K562 (cell line): ENCODE measurements around the gene LTBP1. TPM values are rescaled to one million over a fixed set of nuclear protein-coding genes. Genes with fewer than 3 reads are reported as not detected.

Experiments
- ATAC-seq: fragments of 200-7000 bp; cut with Tn5 transposase; 3 replicates; pipeline ENCODE4 v1.9.1; 2020; ENCODE audit warnings: moderate library complexity
- BruUV-seq: library from RNA; stranded (reverse); fragments of 400-500 nt; replicated peaks from 2 replicates; lab custom pipeline; 2021; lab: Mats Ljungman, UMichigan
- CTCF ChIA-PET: fragments of 300-600 bp; formaldehyde crosslinking; extraction: SDS; loops from one replicate; lab custom pipeline; 2021; ENCODE audit warnings: low intra/inter-chr PET ratio; lab: Yijun Ruan, JAX
- POLR2A ChIA-PET: fragments of 300-600, 350-650 bp; sonication (Branson Sonifier 250); formaldehyde crosslinking; extraction: SDS; loops from one replicate; lab custom pipeline; 2021; ENCODE audit warnings: antibody characterized with exemption, inconsistent platforms; lab: Yijun Ruan, JAX
- DNase-seq, 4 experiments: peaks; one replicate each; pipeline versions ENCODE4 v3.0.0 to v3.0.0-alpha.2; 2011 to 2018; ENCODE audit warnings: low spot score in 3 of 4, mixed read lengths in 3 of 4; ENCODE audit errors: extremely low read depth in 1 of 4
- FAIRE-seq: peaks from 2 replicates; lab custom pipeline; 2011; peaks lifted over from hg19 to GRCh38; lab: Jason Lieb, UNC
- H2AFZ ChIP-seq: 2 replicates; pipeline ENCODE4 v1.6.0; 2011; ENCODE audit warnings: low read depth, low read length, control low read depth, inconsistent platforms
- H3K27ac ChIP-seq: fragments of 200-600 bp; 3 replicates; pipeline ENCODE4 v1.8.0; 2011; ENCODE audit warnings: low read depth, mild to moderate bottlenecking, control low read depth, inconsistent platforms, low read length, moderate library complexity, mixed read lengths; ENCODE audit errors: extremely low read depth
- H3K27me3 ChIP-seq, 2 experiments: fragments of 300-600 bp in 1 of 2; 2 replicates in 1 of 2; 3 replicates in 1 of 2; pipeline versions ENCODE4 v1.6.0 to v1.8.0; 2011; ENCODE audit warnings: inconsistent platforms in 2 of 2, low read length in 2 of 2, mild to moderate bottlenecking in 1 of 2, mixed read lengths in 1 of 2, moderate library complexity in 1 of 2; ENCODE audit not compliant: control insufficient read depth in 2 of 2, insufficient read depth in 2 of 2
- H3K36me3 ChIP-seq: fragments of 300-600 bp; 3 replicates; pipeline ENCODE4 v1.8.0; 2011; ENCODE audit warnings: mild to moderate bottlenecking, low read length, inconsistent platforms; ENCODE audit not compliant: control insufficient read depth, insufficient read depth
- H3K4me1 ChIP-seq, 2 experiments: fragments of 200-600 bp in 1 of 2; replicated peaks in 1 of 2; 2 replicates in 1 of 2; 3 replicates in 1 of 2; pipeline versions ENCODE4 v1.5.1 to v1.8.0; 2011; ENCODE audit warnings: inconsistent platforms in 2 of 2, low read length in 2 of 2, mild to moderate bottlenecking in 1 of 2, mixed read lengths in 1 of 2, moderate library complexity in 1 of 2; ENCODE audit not compliant: control insufficient read depth in 2 of 2, insufficient read depth in 2 of 2
- H3K4me2 ChIP-seq: 2 replicates; pipeline ENCODE4 v1.6.1; 2011; ENCODE audit warnings: low read length, control low read depth, inconsistent platforms, mixed read lengths; ENCODE audit not compliant: insufficient read depth
- H3K4me3 ChIP-seq: fragments of 200-600 bp; sonication (generic), shearing (Covaris generic); 2 replicates; pipeline ENCODE4 v1.5.1; 2016; ENCODE audit warnings: control low read depth, inconsistent platforms
- H3K79me2 ChIP-seq: fragments of 200-600 bp; 3 replicates; pipeline ENCODE4 v1.8.0; 2011; ENCODE audit warnings: low read length, inconsistent platforms; ENCODE audit not compliant: control insufficient read depth, insufficient read depth
- H3K9ac ChIP-seq, 2 experiments: 2 replicates each; pipeline versions ENCODE4 v1.6.0 to v1.6.1; 2011; ENCODE audit warnings: low read depth in 2 of 2, low read length in 2 of 2, control low read depth in 1 of 2, inconsistent platforms in 1 of 2, mild to moderate bottlenecking in 1 of 2, mixed read lengths in 1 of 2; ENCODE audit not compliant: insufficient read depth in 1 of 2
- H3K9me1 ChIP-seq: one replicate; pipeline ENCODE4 v1.6.0; 2011; ENCODE audit warnings: inconsistent platforms, mild to moderate bottlenecking, low read length, moderate library complexity; ENCODE audit not compliant: control insufficient read depth, insufficient read depth
- H3K9me3 ChIP-seq: replicated peaks from 2 replicates; pipeline ENCODE4 v1.5.1; 2011; ENCODE audit warnings: low read depth, low read length, inconsistent platforms; ENCODE audit not compliant: control insufficient read depth, insufficient read depth
- H4K20me1 ChIP-seq: replicated peaks from 2 replicates; pipeline ENCODE4 v1.6.1; 2011; ENCODE audit warnings: low read length, inconsistent platforms, mixed read lengths; ENCODE audit not compliant: control insufficient read depth, insufficient read depth
- BRD4 ChIP-seq: fragments of 200-600 bp; sonication (generic); IDR thresholded peaks from 2 replicates; pipeline ENCODE4 v1.6.1; 2017; ENCODE audit warnings: inconsistent platforms
- EHMT2 ChIP-seq: fragments of 450-650 bp; IDR thresholded peaks from 2 replicates; pipeline ENCODE4 v1.6.1; 2018; ENCODE audit warnings: antibody characterized with exemption
- ETV6 ChIP-seq, 3 experiments: fragments of 150-350 bp in 1 of 3; sonication (generic) in 1 of 3; formaldehyde crosslinking in 1 of 3; IDR thresholded peaks; 2 replicates each; pipeline versions ENCODE4 v1.6.1 to v1.8.0; 2014 to 2022; ENCODE audit warnings: borderline replicate concordance in 2 of 3, low read depth in 2 of 3, antibody characterized with exemption in 1 of 3, low read length in 1 of 3, mild to moderate bottlenecking in 1 of 3, missing genetic modification reagents in 1 of 3
- FUS ChIP-seq: fragments of 200-400 bp; formaldehyde crosslinking; optimal IDR thresholded peaks from 2 replicates; pipeline ENCODE3; 2017; ENCODE audit warnings: low read depth, low read length
- ZSCAN29 ChIP-seq: fragments of 450-650 bp; IDR thresholded peaks from 2 replicates; pipeline ENCODE4 v1.6.1; 2017
- in situ Hi-C: fragments of 300-500 bp; cut with MboI; formaldehyde crosslinking; loops from 4 replicates; pipeline ENCODE4 v1.15.0; 2018; ENCODE audit warnings: inconsistent platforms, mixed read lengths
- intact Hi-C: fragments of 100-400 bp; cut with micrococcal nuclease; formaldehyde crosslinking; loops from 2 replicates; pipeline ENCODE4 v1.14.2; 2022
- polyA plus RNA-seq, 8 experiments: library from polyadenylated mRNA; depleted of rRNA in 4 of 8; stranded (reverse) in 5 of 8; unstranded in 3 of 8; fragments of >200 nt; fragmentation: Nextera tagmentation in 2 of 8; fragmentation: Illumina TruSeq in 1 of 8; extraction: Ambion mirVana in 2 of 8; extraction: Trizol in 1 of 8; gene quantifications; 2 replicates each; pipeline versions ENCODE4 v1.2.1 to v1.2.3, GENCODE V29; 2011 to 2014; ENCODE audit warnings: inconsistent platforms in 1 of 8, missing spikeins in 1 of 8
- total RNA-seq, 7 experiments: library from RNA; depleted of rRNA in 6 of 7; stranded (reverse); fragments of >200 nt in 6 of 7; fragmentation: Illumina TruSeq in 2 of 7; extraction: Trizol in 2 of 7; gene quantifications; 2 replicates each; pipeline versions ENCODE4 v1.2.1 to v1.2.3, GENCODE V29; 2011 to 2021; ENCODE audit warnings: low replicate concordance in 1 of 7
- TF ChIP-seq, protein P1 (sequence below): sonication (generic); formaldehyde crosslinking; IDR thresholded peaks from 2 replicates; pipeline ENCODE4 v1.9.0; 2022; ENCODE audit warnings: mild to moderate bottlenecking, missing genetic modification reagents
- TF ChIP-seq, protein P2 (sequence below): fragments of 450-650 bp; conservative IDR thresholded peaks from 2 replicates; pipeline ENCODE4 v1.6.1; 2016; ENCODE audit warnings: missing genetic modification characterization, low read depth, mild to moderate bottlenecking, control low read depth, missing compliant biosample characterization

LTBP1 gene
- total and polyA plus RNA-seq, 9 of the 15 experiments (the other 6 are each of a cell fraction or from before 2014, with no cell fraction given) = 3.6 to 16.4 (median 8.5) TPM

- intact Hi-C loops (no loop called here), in situ Hi-C loops (no loop called here)
- no TSS peak for BruUV-seq
- Histone ChIP-seq H3K4me1 (no peaks in the 10 kb centered on the region), H3K9ac (no peak overlapping the region), H3K9me3 (peaks cover 6% of the 10 kb centered on the region), H3K4me2 (no peak overlapping the region), H3K79me2 (no peaks in the 10 kb centered on the region), H2AFZ (no peak overlapping the region), H3K4me3 (no peak overlapping the region), H3K9me1 (no peaks in the 10 kb centered on the region), H3K36me3 (no peaks in the 10 kb centered on the region; the same call in 2 of the 3 replicates), H3K27me3 (no peaks in the 10 kb centered on the region), H3K27ac (no peak overlapping the region), H4K20me1 (no peaks in the 10 kb centered on the region)
- CTCF ChIA-PET = no interaction called here
- FAIRE-seq (no peak), DNase-seq (no peak), ATAC-seq (no peak)
- POLR2A ChIA-PET = no interaction called here
- no peak for TF ChIP-seq EHMT2
- TF ChIP-seq BRD4 = no peak
- TF ChIP-seq, protein P1, sequence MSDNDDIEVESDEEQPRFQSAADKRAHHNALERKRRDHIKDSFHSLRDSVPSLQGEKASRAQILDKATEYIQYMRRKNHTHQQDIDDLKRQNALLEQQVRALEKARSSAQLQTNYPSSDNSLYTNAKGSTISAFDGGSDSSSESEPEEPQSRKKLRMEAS (CRISPR knock-in tag) = no peak
- no peak for TF ChIP-seq ZSCAN29
- TF ChIP-seq FUS = no peak
- TF ChIP-seq, protein P2, sequence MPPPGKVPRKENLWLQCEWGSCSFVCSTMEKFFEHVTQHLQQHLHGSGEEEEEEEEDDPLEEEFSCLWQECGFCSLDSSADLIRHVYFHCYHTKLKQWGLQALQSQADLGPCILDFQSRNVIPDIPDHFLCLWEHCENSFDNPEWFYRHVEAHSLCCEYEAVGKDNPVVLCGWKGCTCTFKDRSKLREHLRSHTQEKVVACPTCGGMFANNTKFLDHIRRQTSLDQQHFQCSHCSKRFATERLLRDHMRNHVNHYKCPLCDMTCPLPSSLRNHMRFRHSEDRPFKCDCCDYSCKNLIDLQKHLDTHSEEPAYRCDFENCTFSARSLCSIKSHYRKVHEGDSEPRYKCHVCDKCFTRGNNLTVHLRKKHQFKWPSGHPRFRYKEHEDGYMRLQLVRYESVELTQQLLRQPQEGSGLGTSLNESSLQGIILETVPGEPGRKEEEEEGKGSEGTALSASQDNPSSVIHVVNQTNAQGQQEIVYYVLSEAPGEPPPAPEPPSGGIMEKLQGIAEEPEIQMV (tag) = no peak
- no peak for TF ChIP-seq ETV6 (IDR thresholded peaks at IDR 0.05; ENCODE audit: borderline replicate concordance in 1 of 2, low read depth in 2 of 2, low read length in 1 of 2)
- TF ChIP-seq ETV6 (CRISPR knock-in tag; IDR thresholded peaks at IDR 0.05; ENCODE audit: borderline replicate concordance) = no peak
Measured at GRCh38 chr2:33351781-33352180, 405.0 kb downstream of the LTBP1 start.
